HG03064 (cell line): ENCODE results near the gene NKX1-1.
"Not testable (repeated sequence)": the region's sequence is repeated elsewhere in the genome, so short reads cannot be mapped to it uniquely, and the experiment has no call there.

Experiments used
- ATAC-seq: cut with Tn5 transposase; IDR thresholded peaks from one replicate; pipeline ENCODE4 v1.9.1; 2021; ENCODE audit warnings: low read depth; ENCODE audit not compliant: unreplicated experiment

NKX1-1 gene

DNA sequence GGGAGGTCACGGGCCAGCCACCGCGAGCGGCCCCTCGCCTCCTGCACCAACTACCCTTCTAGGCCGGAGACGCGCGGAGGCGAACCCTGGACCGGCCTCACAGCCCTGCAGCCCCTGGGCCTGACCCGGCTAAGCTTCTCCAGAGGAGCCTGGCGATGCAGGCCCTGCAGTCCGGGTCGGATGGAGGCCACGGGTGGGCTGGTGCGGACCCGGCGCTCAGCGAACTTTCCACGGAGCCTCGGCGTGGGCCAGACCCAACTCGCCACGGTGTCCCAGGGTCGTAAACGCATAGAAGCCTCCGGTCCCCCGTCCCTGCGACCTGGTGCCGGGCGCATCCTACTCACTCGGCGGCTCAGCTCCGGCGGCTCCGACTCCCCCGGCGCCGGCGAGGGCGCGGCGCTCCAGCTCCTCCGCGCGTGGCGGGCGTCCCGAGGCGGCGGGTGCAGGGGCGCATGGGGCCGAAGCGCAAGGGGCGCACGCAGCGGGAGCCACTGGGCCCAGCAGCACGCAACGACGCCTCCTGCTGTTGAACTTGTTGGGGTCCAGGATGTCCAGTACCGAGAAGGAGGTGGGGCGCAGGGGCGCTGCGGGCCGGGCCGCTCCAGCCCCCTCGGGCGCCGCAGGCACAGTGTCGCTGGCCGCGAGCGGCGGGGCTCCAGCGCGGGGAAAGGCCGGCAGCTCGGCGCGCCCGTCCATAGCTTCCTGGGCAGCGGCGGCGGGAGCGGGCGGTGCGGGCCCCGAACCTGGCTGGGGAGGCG, 427 bp downstream of the NKX1-1 start:
- no peak for ATAC-seq

DNA sequence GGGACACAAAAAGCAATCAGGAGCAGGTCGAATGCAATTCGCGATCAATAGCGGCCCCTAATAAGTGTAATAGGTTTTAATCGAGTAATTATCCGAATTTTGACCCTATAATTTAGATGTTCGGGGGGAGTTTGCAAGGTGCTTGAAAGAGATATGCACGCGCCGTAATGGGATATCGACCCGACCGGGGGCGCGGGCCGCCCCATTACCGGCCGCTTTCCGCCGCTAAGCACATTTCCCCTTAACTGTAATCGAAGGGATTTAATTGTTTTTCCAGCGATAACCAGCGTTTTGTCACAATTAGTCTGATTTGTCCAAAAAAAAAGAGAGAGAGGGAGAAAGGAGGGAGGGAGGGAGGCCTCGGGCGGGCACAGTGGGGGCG, 997 bp downstream of the NKX1-1 start:
- ATAC-seq = no peak

DNA sequence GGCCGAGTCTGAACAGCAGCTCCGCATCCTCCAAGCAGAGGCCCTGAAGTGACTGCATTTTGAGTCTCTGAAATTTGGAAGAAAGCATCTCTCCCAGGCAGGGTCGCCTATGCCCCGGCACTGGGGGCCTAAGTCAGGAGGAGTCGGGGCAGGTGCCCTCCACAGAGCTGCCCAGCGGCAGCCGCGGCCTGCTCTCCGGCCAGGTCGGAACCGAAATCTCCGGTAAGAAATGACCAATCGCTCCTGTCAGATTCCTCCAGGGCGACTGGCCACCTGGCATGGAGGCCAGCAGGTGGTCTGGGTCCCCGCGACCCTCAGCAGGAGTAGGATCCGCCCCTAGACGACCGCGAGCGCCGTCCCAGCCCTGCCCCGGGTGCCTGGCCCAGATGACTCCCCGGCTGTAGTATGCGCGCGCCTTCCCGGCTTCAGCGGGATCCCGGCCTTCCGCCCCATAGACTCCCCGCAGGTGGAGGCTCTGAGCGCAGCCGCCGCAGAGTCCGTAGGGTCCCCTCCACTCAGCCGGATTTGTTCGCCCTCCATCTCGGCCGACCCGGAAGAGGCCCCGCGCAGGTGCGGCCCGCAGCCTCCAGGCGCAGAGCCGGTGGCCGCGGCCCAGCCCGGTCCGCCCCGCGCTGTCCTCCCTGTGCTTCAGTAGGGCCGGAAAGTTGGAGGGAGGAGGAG, 1.5 kb downstream of the NKX1-1 start:
- no peak for ATAC-seq

DNA sequence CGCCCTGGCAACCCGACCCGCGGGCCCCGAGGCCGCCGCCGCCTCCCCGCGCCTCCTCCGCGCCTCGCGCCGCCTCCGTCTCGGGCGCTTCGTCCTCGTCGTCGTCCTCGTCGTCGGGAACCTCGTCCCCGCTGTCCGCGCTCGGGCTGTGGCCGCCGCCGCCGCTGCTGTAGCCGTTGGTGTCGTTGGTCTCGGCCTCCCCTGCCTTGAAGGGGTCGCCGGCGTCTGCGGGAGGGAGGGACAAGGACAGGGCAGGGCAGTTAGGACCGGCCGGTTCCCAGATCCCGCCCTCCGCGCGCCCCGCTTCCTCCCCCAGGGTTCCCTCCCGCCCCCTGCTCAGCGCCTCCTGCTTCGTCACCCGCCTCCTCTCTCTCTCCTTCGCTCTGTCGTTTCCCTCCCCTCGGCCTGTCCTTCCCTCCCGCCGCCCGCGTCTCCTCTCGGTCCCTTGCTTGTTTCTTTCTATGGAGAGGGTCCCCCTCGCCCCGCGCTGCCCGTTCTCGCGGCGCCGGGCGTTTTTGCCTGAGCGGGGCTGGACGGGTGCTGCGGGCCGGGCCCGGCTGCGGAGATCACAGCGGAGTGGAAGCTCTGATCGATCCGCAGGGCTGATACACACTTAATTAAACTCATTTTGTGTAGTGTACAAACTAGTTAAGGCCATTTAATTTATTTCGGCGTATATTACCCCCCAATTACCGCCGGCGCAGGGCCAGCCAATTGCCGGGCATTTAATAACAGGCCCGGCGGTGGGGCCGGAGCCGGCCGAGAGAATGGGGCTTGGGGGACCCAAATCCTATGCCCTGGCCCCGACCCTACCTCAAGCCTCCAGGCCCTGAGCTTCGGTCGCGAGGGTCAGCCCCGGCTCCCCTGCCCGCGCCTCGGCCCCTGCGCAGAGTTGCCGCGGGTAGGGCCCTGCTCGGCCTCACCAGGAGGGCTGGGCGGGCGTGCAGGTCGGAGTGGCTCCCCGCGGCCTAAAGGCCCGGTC, 2.4 kb downstream of the NKX1-1 start:
- ATAC-seq = no peak

DNA sequence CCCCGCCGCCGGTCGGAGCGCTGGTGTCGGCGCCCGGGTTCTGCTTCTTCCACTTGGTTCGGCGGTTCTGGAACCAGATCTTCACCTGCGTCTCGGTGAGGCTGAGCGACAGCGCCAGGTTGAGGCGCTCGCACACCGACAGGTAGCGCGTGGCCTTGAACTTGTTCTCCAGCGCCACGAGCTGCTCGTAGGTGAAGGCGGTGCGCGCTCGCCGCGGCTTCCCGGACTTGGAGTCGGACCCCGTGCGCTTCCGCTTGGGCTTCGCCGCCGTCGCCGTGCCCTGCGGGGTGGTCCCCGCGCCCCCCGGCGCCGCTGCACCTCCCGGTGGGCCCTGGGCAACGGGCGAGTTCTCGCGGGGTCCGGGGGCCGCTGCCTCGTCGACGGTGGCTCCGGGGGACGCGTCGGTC, 3.1 kb downstream of the NKX1-1 start:
- ATAC-seq = no peak

DNA sequence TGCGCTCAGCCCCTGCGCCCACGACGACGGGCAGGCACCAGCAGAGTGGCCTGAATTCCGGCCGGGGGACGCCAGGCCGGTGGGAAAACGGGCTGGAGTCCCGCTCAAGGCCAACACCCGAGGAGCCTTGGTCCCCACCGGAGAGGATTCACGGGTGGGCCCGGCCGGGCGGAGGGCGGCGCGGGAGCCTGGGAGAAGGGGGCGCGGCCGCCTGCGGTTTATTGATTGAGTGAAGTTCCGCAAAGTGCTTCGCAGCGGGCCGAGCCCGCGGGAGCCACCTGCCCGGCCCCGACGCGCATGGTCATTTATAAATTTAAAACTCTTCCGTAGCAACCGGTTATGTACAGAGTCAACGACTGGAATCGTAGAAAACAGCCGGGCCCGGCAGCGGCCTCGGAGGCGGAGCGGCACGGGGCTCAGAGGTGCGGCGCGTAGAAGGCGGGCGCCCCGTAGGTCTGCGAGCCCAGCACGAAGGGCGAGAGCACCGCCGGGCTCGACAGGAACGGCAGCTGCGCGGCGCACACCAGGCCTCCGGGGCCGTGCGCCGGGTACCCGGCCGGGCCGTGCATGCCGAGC, 3.6 kb downstream of the NKX1-1 start:
- no peak for ATAC-seq

DNA sequence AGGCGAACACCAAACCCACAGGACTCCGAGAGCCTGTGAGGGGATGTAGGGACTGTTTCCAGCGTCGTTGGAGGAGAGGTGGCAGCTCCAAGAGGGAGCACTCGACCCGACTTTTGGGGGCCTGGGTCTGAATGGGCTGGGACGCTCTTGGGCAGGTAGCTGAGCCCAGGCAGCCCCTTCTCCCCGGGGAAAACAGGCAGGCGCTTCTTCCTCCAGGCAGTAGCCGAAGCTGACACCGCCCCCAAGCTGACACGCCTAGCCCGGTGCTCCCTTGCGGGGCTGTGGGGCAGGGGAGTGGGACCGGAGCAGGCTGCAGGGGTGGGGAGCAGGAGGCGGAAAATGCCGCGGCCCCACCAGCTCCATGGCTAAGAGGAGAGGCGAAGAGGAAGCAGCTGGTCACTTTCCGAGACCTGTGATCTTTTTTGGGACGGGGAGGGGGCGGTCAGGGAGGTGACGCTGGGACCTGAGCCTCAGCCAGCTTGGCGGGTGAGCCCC, 4.2 kb downstream of the NKX1-1 start:
- no peak for ATAC-seq

DNA sequence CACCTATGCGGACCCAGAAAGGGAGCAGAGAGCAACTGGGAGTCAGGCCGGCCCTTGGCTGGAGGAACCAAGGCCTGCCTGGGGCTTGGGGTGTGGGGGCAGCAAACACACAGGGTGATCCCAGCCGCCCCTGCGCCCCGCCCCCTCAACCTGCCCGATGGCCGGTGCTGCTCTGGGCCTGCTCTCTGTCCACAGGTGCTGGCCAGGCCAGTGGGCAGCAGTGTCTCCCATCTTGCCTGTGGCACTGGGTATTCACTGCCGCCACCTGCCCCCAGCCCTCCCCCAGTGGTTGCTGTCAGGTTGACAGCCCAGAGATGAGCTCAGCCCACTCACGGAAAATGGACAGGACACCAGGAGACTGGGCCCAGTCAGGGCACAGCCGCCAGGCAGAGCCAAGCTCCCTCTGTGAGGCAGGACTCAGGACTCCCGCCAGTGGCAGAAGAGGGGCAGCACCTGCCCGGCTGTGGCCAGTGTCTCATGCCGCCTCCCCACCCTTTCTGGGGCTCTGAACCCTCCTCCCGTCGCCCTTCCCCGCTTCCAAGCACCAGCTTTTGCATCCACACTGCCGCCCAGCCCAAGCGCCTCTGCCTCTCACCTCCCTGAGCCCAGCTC, 4.7 kb downstream of the NKX1-1 start:
- ATAC-seq = no peak

DNA sequence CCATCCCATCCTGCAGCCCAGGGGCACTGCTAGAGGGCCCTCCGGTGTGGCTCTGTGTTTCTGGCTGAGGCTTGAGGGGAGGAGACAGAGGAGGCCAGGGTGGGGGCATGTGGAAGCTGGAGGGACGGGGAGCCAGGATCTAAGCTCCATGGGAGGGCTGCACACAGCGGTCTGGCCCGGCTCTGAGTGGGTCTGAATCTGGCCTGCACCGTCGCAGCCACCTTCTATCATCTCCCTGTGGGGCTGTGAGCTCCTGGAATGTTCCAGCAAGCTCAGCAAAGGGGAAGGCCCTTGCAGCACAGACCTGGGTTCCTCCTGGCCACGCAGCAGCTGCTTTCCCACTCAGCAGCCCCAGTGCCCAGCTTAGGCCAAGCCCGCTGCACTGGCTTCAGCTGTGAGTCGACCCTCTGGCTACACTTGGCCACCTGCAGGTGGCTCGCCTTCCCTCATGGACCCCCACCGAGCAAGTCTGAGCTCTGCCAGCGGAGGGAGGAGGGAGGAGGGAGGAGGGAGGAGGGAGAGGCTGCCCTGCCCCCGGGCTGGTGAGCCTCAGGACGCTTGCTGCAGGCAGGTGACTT, 5.3 kb downstream of the NKX1-1 start:
- no peak for ATAC-seq

DNA sequence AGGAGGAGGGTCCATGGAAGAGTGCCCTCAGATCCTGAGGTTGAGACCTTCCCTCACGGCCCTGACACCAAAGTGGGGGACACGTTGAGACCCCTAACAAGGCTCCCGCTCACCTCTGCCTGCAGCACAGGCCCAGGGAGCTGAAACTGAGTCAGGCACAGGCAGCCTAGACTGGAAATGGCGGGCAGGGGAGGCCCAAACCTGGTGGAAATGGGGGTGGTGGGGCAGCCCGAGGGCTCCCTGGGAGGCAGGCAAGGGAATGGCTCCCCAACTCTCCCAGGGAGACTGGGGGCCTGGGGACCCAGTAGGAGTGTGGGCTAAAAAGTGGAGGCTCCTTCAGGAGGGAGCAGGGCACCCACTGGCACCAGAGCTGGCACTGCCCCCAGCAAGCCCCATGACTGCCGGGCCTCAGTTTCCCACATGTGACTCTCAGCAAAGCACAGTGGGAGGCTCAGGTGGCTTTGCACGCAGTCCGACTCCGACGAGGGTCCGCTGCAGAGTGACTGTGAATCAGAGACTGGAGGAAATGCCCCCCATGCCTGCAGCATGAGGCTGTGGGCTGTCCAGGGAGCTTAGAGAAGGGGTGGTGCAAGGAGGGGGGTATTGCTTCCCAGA, 5.9 kb downstream of the NKX1-1 start:
- ATAC-seq = no peak

DNA sequence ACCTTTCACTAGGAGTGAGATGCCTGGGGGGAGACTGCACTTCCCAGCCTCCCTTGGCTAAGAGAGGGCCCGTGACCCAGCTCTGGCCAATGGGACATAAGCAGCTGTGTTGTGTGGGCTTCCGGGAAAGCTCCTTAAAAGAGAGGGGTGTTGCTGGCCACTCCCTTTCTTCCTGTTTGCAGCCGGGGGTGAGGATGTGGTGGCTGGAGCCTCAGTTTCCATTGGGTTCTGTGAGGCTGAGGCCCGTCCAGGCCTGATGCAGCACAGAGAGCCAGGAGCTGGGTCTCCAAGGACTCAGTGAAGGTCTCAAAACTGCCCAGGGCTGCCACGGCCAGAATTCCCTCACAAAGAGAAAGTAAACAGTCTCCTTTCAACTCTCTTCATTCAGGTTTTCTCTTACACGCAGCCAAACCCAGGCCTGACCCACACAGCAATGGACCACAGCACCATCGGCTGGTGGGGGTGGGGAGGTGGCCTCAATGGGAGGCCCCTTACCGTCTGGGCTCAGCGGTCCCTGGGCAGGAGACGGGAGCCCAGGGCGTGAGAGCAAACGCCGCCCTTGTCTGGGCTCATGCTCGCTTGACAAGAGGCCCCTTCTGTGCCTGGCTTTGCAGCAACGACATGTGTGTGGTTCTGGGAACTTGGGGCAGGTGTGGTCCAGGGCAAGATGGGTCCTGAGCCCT, 6.6 kb downstream of the NKX1-1 start:
- no peak for ATAC-seq

DNA sequence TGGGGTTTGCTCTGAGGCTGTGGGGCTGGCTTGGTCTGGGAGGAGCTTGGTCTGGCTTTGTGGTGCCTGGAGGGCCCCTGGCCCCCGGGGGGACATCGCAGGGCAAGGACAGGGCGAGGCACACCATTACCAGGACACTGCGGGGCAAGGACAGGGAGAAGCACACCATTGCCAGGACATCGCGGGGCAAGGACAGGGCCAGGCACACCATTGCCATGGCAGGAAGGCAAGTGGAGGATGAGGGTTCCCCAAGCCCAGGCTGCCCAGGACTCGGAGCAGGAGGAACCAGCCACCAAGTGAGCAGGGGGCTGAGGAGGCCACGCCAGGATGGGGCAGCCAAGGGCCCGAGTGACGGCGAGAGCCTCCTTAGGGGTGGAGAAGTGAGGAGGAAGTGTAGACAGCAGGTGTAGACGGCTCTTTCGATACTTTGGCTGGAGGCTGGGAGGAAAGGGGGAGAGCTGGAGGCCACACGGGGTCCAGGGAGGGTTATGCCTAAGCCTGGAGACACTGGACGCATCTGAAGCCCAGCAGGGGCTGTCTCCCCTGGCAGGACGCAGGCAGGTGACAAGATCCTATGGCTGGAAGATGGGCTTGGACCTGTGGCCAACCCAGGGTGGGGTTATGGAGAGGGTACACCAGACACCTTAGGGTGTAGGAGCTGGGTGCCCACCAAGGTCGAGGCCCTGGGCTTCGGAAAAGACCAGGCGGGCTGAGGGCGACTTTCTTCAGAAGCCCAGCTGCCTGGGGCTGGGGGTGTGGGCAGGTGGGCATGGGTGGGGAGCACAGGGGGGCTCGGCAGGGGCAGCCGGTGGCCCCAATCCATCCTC, 7.3 kb downstream of the NKX1-1 start:
- no peak for ATAC-seq

DNA sequence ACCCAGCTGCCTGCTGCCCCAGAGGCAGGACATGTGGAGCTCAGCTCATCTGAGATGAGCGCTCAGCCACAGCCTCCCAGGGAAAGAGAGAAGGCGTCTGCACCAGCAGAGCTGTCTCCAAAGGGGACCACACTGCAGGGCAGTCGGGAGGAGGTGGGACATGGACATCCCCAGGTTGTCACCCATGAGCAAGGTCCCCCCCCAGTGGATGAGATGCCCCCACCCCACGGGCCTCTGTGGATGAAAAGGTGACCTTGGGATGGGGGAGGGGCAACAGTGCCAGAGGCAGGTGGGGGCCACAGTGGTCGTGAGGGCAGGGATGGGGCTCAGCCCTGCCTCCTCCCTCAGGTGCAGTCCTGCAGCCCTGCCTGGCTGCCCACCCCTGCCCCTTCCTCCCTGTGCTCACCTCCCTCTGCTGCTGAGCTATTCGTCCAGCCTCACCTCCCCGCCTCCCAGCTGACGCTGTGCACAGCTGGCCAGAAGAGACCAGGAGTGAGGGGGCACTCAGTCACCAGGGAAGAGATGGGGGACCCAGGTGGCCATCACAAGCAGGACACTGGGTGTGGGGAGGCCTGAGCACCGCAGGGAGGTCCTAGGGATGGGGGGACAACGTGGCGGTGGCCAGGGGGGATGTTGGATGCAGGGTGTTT, 9.3 kb downstream of the NKX1-1 start:
- ATAC-seq = no peak

DNA sequence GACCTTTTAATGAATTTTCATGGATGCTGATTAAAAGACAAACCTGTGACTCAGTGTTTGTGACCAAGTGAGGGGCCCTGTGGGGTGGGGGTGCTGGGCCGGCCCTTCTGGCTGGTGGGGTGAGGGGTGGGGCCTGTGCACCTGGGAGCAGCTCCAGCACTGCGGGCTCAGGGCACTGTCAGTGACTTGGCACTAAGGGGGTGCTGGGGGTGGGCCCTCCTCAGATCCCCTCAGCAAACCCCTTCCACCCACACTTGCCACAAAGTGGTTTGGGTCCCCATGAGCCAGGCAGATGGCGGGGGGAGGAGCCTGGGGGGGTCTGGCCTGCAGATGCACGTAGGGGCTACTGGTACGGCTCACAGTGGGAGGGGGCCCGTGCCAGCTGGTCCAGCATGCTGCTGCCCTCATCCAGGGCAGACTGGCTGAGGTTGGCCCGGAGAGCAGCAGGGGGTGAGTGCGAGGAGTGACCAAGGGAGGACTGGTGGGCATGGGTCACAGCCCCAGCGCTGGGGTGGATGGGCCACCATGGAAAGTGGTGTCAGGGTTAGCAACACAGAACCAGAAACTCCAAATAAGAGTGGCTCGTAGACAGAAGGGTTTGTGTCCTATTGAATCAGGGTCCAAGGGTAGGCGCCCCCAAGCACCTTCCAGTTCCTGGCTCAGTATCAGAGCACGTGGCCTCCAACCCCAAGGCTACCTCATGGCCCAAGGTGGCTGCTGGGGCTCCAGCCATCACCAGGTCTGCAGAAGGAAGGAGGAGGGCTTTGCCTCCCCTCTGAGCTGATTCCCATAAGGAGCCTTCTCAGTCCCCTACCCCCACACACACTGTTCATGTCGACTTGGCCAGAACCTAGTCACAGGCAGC, 10.1 kb downstream of the NKX1-1 start:
- ATAC-seq = no peak

DNA sequence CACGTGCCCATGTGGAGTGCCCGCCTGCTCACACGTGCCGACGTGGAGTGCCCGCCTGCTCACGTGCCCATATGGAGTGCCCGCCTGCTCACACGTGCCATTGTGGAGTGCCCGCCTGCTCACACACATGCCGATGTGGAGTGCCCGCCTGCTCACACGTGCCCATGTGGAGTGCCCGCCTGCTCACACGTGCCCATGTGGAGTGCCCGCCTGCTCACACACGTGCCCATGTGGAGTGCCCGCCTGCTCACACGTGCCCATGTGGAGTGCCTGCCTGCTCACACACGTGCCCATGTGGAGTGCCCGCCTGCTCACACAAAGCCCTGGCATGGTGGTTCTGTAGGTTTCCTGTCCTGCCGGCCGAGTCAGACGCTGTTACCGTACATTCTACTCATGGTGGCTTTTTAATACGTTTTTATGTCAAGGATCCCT, 10.8 kb downstream of the NKX1-1 start:
- ATAC-seq = not testable (repeated sequence)

DNA sequence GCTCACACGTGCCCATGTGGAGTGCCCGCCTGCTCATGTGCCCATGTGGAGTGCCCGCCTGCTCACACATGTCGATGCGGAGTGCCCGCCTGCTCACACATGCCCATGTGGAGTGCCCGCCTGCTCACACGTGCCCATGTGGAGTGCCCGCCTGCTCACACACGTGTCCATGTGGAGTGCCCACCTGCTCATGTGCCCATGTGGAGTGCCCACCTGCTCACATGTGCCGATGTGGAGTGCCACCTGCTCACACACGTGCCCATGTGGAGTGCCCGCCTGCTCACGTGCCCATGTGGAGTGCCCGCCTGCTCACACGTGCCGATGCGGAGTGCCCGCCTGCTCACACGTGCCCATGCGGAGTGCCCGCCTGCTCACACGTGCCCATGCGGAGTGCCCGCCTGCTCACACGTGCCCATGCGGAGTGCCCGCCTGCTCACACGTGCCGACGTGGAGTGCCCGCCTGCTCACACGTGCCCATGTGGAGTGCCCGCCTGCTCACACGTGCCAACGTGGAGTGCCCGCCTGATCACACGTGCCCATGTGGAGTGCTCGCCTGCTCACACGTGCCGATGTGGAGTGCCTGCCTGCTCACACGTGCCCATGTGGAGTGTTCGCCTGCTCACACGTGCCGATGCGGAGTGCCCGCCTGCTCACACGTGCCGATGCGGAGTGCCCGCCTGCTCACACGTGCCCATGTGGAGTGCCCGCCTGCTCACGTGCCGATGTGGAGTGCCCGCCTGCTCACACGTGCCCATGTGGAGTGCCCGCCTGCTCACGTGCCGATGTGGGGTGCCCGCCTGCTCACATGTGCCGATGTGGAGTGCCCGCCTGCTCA, 11.5 kb downstream of the NKX1-1 start:
- not testable (repeated sequence) for ATAC-seq
